Activated T-cell treated with anti-CD3 and anti-CD28 coated beads, Interleukin-2, amount 50 U/mL, for 48 hours (primary cell): Measurements from ENCODE around the gene FOSB.

Experiments
- DNase-seq, 2 experiments: peaks; one replicate each; pipeline ENCODE4 v3.0.0-alpha.2; 2020

Gene FOSB

DNA sequence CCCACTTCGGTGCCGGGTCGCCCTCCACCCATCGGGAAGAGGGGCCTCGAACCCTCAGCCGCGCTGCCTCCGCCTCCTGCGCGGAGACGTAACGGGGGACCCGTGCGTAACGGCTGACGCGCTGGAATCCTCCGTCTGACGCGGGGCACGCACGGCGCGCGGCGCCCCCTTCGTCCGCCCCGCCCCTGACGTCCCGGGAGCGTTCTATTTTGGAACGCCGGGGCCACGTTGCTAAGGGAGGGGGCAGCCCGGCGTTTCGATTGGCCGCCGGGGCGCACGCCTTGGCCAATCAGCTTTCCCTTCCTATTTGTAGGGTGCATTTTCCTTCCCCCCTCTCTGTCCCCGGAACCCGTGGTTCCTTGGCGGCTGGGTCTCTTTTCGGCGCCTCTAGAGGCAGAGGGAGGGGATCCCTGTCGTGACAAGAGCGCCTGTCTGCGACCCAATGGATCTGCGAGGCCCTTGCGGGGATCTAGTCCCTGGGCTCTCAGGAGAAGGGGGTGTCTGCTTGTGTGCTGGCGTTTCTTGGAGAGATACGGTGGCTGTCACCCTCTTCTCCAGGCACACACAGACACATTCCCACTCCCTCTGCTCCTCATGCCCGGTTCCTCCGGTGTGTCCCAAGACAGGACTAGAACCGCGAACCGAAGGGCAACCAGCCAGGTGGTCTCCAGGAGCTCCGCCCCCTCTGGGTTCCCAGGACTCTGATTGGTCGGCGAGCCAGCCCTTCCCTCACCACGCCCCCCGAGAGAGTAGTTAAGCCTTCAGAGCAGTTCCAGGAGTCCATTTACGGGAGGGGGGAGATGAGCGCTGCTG, 1.5 kb downstream of the FOSB start:
- DNase-seq: peak; percentile 96 to 97

- DNase-seq: peak in 1 of 2 experiments; percentile 49
Measured at GRCh38 chr19:45469945-45470761, 2.4 kb downstream of the FOSB start.

DNA sequence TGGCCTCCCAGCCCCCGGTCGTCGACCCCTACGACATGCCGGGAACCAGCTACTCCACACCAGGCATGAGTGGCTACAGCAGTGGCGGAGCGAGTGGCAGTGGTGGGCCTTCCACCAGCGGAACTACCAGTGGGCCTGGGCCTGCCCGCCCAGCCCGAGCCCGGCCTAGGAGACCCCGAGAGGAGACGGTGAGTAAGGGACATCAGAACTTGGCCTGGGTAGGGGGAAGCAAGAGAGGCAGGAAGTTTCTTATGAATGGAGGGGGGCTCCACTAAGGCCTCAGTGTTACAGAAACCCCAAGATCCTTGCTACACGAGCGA, 2.9 kb downstream of the FOSB start:
- no peak for DNase-seq

DNA sequence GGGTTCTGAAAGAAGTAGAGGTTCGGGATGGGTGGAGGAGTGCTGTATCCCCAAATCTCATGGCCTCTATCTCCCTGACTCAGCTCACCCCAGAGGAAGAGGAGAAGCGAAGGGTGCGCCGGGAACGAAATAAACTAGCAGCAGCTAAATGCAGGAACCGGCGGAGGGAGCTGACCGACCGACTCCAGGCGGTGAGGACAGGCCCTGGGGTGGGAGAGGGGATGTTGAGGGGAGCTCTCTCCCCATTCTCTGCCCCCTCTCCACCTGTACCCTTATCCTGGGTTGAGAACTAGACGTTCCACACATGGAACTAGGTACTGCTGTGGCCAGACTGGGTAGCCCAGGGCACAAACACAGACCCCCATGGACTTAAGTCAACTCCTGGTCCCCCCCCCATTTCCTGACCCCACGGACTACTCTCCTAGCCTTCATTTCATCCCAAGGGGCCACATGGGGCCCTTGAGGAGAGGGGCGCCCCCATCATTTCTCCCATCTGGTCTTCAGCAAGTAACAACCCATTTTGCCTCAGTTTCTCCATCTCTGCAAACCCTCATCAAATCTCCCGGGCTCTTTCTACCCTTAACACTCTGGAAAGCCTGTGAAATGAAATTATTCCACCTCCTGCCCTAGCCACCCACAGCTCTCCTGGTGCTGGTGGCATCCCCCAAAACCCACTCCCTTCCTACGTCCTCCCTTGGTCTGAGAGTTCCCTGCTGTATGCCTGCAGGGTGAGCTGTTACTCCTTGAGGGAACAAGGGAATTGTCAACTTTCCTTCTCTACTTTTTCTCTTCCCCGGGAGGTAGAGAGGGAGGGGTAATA, 3.5 kb downstream of the FOSB start:
- no peak for DNase-seq

DNA sequence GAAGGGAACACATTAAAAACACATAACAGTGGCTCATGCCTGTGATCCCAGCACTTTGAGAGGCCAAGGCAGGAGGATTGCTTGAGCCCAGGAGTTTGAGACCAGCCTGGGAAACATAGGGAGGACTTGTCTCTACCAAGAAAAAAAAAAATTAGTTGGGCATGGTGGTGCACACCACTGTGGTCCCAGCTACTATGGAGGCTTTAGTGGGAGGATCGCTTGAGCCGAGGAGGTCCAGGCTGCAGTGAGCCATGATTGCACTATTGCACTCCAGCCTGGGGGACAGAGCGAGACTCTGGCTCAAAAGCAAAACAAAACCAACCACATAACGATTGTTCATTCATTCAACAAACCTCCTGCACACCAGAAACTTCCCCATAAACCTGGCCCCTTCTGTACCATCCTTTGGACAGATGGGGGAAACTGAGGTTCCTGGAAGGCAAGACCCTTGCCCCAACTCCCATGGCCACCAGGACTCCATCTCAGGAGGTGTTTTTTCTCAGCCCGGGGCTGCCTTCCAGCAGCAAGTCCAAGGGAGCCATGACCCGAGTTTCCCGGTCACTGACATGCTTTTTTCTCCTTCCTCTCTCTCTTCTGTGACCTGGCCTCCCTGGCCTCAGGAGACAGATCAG, 4.3 kb downstream of the FOSB start:
- no peak for DNase-seq

- no peak for DNase-seq
Measured at GRCh38 chr19:45472563-45473366, 5.0 kb downstream of the FOSB start.

- DNase-seq: no peak
Measured at GRCh38 chr19:45473367-45473681, 5.5 kb downstream of the FOSB start.

- no peak for DNase-seq
Measured at GRCh38 chr19:45473682-45474605, 6.1 kb downstream of the FOSB start.

DNA sequence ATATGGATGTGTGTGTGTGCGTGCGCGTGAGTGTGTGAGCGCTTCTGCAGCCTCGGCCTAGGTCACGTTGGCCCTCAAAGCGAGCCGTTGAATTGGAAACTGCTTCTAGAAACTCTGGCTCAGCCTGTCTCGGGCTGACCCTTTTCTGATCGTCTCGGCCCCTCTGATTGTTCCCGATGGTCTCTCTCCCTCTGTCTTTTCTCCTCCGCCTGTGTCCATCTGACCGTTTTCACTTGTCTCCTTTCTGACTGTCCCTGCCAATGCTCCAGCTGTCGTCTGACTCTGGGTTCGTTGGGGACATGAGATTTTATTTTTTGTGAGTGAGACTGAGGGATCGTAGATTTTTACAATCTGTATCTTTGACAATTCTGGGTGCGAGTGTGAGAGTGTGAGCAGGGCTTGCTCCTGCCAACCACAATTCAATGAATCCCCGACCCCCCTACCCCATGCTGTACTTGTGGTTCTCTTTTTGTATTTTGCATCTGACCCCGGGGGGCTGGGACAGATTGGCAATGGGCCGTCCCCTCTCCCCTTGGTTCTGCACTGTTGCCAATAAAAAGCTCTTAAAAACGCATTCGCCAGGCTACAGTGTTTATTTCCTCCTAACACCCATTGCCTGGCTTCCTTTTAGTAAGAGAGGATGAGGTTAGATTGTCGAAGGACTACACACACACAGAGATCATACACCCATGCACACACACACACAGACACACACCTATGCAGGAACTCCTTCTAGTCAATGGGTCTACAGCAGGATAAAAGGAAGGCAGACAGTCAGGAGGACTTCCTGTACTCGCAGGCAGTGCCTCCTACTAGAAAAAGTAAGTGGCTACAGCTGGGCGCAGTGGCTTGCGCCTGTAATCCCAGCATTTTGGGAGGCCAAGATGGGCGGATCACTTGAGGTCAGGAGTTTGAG, 7.1 kb downstream of the FOSB start:
- DNase-seq: no peak

- DNase-seq: no peak
Measured at GRCh38 chr19:45475537-45476291, 7.9 kb downstream of the FOSB start.

GRCh38 chr19:45476304-45476703, 8.5 kb downstream of the FOSB start:
- DNase-seq: no peak

DNA sequence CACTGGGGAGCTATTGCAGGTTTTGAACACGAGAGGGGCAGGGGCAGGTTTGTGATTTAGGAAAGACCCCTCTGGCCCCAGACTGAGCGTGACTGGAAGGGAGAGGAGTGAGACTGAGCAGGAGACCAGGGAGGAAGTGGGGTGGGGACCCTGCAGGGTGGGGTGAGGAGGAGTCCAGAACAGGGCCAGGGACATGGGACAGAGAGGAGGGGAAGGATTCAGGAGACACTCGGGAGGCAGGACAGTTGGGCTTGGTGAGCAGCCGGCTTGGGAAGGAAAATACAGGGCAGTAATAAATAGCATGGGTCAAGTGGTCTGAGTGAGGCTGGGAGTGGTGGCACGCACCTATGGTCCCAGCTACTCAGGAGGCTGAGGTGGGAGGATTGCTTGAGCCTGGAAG, 9.4 kb downstream of the FOSB start:
- no peak for DNase-seq

- DNase-seq: peak; percentile 57 to 63
Measured at GRCh38 chr19:45477713-45478453, 10.1 kb downstream of the FOSB start.

GRCh38 chr19:45478454-45479238, 10.8 kb downstream of the FOSB start:
- peak; percentile 97 to 98 for DNase-seq

- DNase-seq: no peak
Measured at GRCh38 chr19:45483033-45483432, 15.2 kb downstream of the FOSB start.

- DNase-seq: no peak
Measured at GRCh38 chr19:45484273-45484945, 16.6 kb downstream of the FOSB start.
